GM19455 (cell line): Measurements from ENCODE around the gene ADGRV1.
A peak's percentile ranks its signal among the peaks of the same experiment; 100 is the strongest.
"Not testable (repeated sequence)": the region's sequence is repeated elsewhere in the genome, so short reads cannot be mapped to it uniquely, and the experiment has no call there.

Experiments
- ATAC-seq: cut with Tn5 transposase; IDR thresholded peaks from one replicate; pipeline ENCODE4 v1.9.1; 2021; ENCODE audit not compliant: unreplicated experiment

The ADGRV1 gene

DNA sequence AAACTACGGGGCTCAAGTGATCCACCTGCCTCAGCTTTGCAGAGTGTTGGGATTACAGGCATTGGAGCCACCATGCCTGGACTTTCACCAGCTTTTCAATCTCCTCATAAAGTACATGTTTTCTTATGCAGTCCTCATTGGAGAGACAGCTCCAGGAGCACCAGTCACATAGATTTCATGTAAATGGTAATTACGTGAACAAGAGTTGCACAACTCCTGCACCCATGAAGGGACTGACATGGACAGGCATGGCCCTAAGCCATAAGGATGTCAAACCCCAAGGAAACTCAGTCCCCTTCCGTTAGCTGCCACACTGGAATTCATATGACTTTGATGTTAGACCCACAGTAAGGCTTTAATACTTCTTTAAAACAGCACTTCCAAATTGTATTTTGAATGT, 7.6 kb upstream of the ADGRV1 start:
- ATAC-seq = no peak

DNA sequence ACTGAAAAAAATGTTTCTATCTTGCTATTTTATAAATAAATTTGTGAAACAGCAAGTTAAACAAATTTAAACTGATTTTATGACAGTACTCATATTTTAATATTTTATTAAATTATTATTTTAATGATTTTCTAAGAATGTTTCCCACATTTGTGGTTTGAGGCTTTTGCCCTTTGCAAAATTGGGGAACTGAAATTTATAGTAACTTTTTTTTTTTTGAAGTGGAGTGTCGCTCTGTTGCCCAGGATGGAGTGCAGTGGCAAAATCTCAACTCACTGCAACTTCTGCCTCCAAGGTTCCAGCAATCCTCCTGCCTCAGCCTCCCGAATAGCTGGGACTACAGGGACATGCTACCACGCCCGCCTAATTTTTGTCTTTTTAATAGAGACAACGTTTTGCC, 7.2 kb upstream of the ADGRV1 start:
- ATAC-seq = no peak

DNA sequence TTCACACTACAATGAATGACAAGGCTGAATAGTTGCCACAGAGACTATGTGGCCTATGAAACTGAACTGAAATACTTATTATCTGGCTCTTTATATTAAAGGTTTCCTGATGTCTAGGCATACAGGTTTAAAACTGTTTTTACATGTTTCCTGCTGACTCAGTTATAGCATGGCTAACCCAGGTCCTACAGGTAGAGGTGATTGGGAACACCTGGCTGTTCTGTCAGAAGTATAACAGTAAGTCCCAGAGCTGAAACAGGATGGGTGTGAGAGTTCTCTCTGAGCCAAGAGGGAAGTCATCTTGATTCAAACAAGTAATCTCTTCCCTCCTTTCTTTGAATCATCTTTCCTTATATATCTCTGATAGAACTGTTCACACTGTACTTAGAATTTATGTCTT, 4.9 kb upstream of the ADGRV1 start:
- no peak for ATAC-seq

DNA sequence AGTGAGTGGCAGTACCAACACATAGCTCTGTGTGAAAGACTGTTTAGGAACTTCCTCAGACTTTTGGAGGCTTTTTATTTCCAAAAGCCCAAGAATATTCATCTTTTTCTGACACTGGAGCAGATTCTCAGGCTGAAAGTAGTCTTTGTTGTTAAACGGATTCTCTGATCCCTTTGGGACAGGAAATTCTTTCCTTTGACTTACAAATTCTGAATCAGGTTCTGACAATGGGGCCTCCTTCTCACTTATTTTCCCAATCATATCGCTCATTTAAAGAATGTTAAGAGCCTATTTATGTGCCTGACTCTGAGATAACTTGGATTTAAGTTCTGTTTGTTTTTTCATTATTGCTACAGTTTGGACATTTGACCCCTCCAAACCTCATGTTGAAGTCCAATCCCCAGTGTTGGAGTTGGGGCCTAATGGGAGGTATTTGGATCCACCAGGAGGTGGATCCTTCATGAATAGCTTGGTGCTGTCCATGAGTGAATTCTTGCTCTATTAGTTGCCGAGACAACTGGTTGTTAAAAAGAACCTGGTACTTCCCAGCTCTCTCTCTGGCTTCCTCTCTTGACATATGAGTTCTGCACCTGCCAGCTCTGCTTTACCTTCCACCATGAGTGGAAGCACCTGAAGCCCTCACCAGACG, 4.1 kb upstream of the ADGRV1 start:
- no peak for ATAC-seq

DNA sequence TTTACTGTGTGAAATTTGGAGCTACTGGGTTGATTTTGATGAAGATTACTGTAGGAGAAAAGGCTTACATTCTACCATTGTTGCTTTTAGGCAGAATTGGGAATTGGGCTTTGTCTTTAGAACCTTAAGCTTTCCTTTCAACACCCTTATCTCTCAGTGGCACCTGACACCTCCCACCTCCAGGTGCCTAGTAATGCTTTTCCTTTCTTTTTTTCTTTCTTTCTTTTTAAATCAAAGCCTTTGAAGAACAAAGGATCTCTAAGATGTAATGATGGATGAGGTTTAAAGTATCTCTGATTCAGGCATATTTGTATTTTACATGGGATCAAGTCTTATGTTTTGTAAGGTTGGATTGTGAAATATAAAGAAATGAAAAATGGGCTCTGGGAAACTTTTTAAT, 2.9 kb upstream of the ADGRV1 start:
- no peak for ATAC-seq

DNA sequence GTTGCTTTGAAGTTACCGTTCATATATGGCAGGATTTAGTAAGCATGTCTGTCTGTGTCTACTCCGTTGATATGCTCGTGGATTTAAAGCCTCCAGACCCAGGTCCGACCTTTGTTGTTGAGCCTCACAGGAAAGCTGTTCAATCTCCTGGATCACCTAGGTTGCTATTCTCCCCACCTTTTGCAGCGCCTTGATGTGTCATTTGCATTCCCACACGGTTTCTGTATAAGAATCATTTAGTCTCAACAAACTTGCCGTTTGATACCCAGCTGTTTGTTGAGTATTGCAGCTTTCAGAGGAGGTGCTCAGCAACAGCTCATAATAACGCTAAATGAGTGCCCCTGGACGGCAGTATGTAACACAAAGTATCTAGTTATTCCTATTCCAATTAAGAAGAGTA, 1.2 kb upstream of the ADGRV1 start:
- no peak for ATAC-seq

DNA sequence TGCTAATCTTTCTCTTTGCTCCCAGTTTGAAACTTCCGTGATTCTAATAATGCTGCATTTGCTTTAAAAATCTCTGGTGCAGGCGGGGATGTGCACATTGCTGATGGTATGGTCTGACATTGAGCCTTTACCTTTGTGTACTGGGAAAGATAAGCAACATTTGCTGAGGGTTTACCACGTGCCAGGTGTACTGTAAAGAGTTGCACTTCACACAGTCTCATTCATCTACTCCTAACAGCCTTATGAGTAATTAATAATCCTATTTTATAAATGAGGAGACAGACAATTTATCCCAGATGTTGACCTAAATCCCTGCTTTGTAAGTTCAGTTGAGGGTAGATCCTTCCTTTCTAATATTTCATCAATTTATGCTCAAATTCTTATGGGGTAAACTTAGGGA, 726 bp upstream of the ADGRV1 start:
- no peak for ATAC-seq

DNA sequence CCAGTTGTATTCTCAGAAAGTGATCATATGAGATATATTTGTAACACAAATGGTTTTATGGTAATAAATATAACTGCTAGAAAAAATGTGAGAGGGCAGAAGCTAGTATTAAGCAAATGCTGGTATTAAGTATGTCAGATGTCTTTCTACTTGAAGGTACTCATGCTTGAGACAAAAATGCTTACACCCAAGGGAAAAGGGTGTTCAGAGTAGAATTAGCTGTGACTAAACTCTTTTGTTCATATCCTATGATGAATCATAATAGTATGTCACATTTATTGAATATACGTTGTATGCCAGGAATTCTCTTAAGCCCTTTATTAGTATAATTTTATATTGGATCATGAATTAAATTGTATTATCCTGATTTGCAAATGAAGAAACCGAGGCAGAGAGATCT, 2.2 kb downstream of the ADGRV1 start:
- ATAC-seq = no peak

DNA sequence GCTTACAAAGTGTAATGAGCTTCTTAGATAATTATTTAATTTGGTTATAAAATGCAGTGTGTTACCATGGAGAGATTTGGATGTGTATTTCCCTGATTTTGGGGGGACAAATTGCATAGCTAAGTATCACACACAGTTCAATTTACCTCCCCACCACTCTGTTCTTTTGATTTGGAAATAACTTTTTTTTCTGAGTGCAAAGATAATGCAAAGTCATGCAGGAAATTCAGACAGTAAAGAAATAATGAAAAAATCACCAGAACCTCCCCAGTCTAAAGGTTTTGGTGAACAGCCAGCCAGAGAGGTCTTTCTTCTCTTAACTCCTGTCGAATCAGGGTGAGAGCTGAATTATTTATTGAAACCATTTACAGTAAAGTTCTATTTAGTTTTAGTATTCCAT, 3.2 kb downstream of the ADGRV1 start:
- ATAC-seq = no peak

DNA sequence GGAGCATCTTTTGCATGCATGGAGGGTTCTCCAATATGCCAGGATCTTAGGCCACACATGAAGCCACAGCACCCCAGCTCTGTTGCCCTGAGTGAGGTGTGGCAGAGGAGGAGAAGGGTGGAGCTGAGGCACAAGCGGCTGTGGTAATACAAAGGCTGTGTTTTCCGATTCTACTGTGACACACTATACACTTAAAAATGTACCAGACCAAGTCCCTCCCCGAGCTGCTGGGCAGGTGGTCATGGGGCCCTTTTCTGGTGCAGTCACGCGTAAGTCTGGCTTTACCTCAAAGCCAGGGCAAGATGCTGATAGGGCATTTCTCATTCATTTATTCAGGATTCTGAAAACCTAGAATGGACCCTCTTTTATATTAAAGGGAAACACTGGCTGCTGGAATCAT, 3.7 kb downstream of the ADGRV1 start:
- ATAC-seq = no peak

DNA sequence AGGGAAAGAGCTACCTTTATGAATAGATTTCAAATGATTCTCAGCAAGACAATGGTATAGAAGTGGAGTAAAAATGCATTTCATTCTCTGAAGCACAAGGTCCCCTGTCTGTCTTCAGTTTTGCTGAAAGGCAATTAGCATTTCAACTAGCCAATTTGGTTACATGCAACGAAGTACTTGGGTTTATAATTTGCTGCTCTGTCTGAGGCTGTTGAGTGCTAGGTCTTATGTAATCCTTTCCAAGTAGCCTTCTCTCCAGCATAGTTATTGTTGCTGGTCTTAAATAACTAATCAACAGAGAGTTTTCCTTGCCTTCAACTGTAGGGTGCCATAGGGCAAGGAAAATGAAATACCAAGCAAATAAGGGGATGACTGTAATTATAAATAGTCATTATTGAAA, 4.5 kb downstream of the ADGRV1 start:
- no peak for ATAC-seq

DNA sequence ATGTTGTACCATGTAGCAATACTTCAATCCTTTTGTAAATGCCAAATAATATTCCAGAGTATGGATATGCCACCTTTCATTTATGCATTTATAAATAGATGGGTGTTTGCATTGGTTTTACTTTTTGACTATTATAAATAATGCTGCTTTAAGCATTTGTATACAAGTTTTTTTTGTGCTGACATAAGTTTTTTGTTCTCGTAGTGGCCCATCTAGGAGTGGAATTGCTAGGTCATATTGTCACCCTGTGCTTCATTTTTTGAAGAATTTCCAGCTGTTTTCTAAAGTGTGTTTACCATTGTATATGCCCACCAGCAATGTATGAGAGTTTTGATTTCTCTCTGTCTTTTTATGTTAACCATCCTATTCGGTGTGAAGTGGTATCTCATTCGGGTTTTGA, 6.9 kb downstream of the ADGRV1 start:
- no peak for ATAC-seq

DNA sequence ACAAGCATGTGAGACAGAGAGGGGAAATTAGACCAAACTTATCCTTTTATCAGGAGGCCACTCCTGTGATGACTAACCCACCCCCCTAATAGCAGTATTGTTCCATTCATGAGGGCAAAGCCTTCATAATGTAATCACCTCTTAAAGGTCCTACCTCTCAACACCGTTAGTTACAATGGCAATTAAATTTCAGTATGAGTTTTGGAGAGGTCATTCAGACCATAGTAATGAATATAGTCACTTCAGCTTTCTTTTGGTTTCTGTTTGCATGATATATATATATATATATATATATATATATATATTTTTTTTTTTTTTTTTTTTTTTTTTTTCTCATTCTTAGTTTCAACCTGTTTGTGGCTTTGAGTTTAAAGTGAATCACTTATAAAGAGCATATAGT, 10.5 kb downstream of the ADGRV1 start:
- ATAC-seq = peak; percentile 82

DNA sequence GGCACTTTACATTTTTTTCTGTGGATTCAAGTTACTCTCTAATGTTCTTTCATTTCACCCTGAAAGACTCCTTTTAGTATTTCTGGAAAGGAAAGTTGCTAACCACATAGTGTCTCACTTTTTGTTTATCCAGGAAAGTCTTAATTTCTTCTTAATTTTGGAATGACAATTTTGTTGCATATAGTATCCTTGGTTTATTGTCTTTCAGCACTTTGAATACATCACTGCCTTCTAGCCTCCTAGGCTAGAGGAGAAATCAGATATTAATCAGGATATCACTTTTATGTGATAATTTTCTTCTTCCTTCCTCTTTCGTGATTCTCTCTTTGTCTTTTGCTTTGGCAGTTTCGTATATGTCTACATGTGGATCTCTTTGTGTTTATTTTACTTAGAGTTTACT, 11.4 kb downstream of the ADGRV1 start:
- no peak for ATAC-seq

DNA sequence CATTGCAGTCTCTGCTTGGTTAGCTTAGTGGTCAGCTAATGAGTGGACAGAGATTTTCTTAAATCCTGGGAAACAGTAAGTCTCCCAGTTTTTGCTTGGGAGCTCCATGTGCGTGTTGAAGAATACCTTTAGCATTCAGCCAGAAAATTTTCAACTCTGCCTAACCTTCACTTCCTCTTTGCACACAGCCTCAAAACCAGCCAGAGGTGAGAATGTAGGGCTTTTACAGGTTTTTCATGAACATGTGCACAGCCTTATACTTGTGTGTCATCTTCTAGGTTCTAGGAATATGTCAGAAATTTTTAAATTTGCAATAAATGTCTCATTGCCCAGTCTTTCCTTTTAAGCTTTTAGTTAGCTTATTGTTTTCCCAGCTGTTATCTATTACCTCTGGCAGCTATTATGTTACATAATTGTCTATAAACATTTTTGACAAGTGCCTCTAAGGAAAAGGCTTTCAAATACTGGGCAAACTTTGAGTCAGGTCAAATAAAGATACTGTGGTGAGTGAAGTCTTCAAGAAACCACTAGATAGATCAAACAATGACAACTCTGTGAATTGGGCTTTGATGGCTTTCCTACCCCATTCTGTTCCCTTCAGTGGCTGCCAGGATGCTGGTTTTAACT, 12.7 kb downstream of the ADGRV1 start:
- ATAC-seq = no peak

DNA sequence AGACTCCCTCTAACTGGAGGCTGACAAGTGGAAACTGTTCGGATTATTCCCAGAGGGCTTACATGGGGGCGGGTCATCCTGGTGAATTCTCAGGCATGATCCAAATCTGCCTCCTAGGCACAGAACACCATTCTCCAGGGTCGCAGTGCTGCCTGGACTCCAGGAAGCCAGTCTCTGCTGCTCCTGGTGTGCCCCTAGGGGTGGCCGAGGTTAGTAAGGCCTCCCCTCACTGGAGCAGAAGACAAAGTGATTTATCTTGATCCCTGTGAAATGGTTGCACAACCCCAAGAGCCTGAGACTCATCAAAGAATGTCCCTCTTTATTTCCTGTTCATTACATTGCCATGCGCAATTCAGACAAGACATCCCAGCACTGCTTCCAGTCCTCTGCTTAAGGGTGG, 17.1 kb downstream of the ADGRV1 start:
- no peak for ATAC-seq

DNA sequence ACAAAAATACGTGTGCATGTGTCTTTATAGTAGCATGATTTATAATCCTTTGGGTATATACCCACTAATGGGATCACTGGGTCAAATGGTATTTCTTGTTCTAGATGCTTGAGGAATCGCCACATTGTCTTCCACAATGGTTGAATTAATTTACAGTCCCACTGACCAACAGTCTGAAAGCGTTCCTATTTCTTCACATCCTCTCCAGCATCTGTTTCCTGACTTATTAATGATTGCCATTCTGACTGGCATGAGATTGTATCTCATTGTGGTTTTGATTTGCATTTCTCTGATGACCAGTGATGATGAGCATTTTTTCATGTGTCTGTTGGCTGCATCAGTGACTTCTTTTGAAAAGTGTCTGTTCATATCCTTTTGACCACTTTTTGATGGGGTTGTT, 18.0 kb downstream of the ADGRV1 start:
- ATAC-seq = not testable (repeated sequence)

DNA sequence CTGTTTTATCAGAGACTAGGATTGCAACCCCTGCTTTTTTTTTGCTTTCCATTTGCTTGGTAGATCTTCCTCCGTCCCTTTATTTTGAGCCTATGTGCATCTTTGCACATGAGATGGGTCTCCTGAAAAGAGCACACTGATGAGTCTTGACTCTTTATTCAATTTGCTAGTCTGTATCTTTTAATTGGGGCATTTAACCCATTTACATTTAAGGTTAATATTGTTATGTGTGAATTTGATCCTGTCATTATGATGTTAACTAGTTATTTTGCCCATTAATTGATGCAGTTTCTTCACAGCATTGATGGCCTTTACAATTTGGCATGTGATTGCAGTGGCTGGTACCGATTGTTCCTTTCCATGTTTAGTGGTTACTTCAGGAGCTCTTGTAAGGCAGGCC, 21.3 kb downstream of the ADGRV1 start:
- not testable (repeated sequence) for ATAC-seq

DNA sequence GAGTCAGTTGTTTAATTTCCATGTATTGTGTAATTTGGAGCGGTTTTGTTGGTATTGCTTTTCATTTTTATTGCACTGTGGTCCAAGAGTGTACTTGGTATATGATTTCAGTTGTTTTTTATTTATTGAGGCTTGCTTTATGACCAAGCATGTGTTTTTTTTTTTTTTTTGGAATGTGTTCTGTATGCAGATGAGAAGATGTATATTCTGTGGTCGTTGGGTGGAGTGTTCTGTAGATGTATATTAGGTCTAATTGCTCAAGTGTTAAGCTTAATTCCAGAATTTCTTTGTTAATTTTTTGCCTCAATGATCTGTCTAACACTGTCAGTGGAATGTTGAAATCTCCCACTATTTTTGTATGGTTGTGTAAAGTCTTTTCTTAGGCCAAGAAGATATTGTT, 23.4 kb downstream of the ADGRV1 start:
- ATAC-seq = no peak

DNA sequence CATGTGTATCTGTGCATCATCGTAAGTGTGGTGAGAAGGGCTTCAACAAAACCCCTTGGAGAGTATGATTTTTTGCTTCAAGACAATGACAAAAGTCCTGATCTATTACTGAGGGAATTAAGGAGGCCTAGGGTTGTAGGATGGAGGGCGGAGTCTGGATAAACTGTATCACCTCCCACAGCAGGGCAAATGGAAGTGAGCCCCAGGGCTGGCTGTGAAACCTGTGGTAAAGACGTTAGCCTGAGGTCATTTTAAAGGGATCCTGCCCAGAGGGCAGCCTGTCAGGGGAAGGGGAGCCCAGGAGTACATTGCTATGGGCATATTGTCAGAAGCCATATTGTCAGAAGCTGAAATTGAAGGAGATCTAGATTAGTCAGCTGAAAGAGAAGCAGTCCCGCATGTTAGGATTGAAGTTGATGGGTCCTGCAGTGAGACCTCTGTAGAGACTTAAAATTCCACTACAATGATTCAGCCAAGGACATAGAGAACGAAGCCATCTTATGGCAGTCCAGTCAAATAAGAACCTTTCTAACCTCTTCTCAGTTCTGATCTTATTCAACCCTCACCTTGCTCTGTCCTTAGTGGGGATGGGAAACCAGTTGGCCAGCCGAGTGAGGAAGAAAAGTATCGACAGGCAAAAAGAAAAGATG, 26.9 kb downstream of the ADGRV1 start:
- no peak for ATAC-seq

DNA sequence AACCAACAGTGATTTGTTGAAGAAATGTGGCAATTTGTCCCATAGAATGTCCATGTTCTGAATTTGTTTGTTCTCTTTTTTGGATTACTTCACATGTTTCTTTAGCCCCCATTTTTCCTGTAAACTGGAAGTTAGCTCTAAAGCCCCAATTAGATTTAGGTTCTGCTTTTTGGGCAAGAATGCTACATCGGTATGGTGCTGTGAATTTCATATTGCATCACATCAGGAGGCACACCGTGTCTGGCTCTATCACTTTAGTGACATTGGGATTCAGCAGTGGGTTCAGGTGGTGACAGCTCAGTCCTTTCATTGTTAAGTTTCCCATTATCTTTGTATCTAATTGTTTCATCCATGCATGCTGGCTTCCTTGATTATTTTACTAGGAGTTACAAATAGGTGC, 27.9 kb downstream of the ADGRV1 start:
- no peak for ATAC-seq

DNA sequence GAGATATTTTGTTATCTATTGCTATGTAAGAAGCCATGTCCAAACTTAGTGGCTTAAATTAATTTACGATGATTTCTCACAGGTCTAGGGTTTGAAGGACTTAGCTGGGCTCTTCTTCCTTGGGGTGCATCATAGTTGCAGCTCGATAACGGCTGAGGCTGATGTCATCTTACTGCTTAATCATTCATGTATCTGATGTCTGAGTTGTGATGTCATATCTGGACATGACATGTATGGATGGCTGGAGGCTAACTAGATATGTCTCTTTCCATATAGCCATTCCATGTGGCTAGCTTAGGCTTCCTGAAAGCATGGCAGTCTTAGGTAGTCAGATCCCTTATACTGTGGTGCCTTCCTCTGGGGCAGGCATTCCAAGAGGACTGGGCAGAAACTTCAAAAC, 31.6 kb downstream of the ADGRV1 start:
- ATAC-seq = no peak

DNA sequence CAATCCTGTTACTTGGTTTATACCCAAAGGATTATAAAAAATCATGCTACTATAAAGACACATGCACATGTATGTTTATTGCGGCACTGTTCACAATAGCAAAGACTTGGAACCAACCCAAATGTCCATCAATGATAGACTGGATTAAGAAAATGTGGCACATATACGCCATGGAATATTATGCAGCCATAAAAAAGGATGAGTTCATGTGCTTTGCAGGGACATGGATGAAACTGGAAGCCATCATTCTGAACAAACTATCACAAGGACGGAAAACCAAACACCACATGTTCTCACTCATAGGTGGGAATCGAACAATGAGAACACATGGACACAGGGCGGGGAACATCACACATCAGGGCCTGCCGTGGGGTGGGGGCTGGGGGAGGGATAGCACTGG, 34.5 kb downstream of the ADGRV1 start:
- ATAC-seq = not testable (repeated sequence)
